Dendritic cell treated with granulocyte-macrophage colony-stimulating factor and Interleukin-4, amounts not matched to agents 40 ng/mL and 50 ng/mL, for 4 days (primary cell): ENCODE data around the gene PPP1CA.

Experiments used
- H3K27ac Mint-ChIP-seq: one replicate; pipeline ENCODE4 v1.8.0; 2022; ENCODE audit warnings: mild to moderate bottlenecking, mixed read lengths
- H3K27me3 Mint-ChIP-seq: one replicate; pipeline ENCODE4 v1.8.0; 2022; ENCODE audit warnings: mild to moderate bottlenecking, mixed read lengths
- H3K36me3 Mint-ChIP-seq: one replicate; pipeline ENCODE4 v1.8.0; 2022; ENCODE audit warnings: low read depth, mixed read lengths
- H3K4me1 Mint-ChIP-seq: one replicate; pipeline ENCODE4 v1.8.0; 2022; ENCODE audit warnings: low read depth, mixed read lengths
- H3K4me3 Mint-ChIP-seq: one replicate; pipeline ENCODE4 v1.8.0; 2022; ENCODE audit warnings: mild to moderate bottlenecking, moderate library complexity, mixed read lengths
- H3K9me3 Mint-ChIP-seq: one replicate; pipeline ENCODE4 v1.8.0; 2022; ENCODE audit warnings: mixed read lengths
- intact Hi-C: fragments of 100-400 bp; cut with micrococcal nuclease; formaldehyde crosslinking; loops from one replicate; pipeline ENCODE4 v1.15.0; 2022

PPP1CA gene

DNA sequence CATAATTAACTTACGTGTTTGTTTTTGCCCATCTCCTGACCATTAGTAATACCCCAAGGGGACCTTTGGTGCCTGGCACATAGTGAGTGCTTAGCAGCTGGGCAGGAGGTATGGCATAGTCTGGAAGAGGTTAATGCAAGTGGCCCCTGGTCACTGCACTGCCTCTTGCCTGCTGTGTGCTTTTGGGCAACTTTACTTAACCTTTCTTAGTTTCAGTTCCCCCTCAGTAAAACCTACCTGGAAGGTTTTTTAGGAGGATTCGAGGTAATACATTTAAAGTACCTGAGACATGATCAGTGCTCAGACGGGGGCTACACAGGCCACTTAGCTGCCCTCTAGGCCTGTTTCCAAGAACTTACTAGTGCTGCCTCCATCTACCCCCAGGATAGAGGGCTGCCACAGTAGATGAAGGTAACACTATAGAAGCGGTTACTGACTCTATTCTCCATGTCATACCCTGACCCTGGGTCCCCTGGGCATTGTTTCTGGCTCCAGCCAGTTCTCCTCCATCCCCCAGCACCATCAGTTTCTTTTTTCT, 51.7 kb downstream of the PPP1CA start:
- H3K27ac Mint-ChIP-seq: peak overlapping the region; percentile 1
- intact Hi-C loops: loop anchor here (10.0 kb wide), 1 partner anchor 235 kb away; the partner anchor contains the start of gene GSTP1

DNA sequence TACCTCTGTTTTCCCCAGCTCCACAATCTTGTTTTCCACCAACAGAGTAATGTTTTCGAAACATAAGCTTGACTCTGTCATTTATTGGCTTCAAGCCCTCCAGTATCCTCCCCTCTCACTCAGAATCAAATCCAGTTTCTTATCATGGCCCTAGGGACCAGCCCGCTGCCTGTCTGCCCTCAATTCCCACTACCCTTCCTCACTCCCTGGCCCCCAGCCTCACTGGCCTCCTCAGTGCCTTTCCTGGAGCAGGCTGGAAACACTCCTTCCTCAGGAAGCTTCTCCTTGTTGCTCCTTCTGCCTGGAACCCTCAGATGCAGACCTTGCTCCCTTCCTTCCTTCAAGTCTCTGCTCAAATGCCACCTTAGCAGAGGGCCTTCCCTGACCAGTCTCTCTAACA, 52.2 kb downstream of the PPP1CA start:
- H3K36me3 Mint-ChIP-seq: peaks cover 22% of the 10 kb centered on the region
- H3K27me3 Mint-ChIP-seq: no peaks in the 10 kb centered on the region
- intact Hi-C loops: no loop called here
- peak overlapping the region; percentile 1 for H3K27ac Mint-ChIP-seq
- H3K4me3 Mint-ChIP-seq: no peak overlapping the region
- H3K9me3 Mint-ChIP-seq: no peaks in the 10 kb centered on the region
- peaks cover 51% of the 10 kb centered on the region for H3K4me1 Mint-ChIP-seq

More for the DNA sequence above, 51.7 kb downstream of the PPP1CA start:
- H3K27me3 Mint-ChIP-seq: no peaks in the 10 kb centered on the region
- H3K4me3 Mint-ChIP-seq: no peak overlapping the region
- H3K4me1 Mint-ChIP-seq: peaks cover 53% of the 10 kb centered on the region
- no peaks in the 10 kb centered on the region for H3K9me3 Mint-ChIP-seq
- H3K36me3 Mint-ChIP-seq: peaks cover 22% of the 10 kb centered on the region

GRCh38 chr11:67349036-67349435, 52.6 kb downstream of the PPP1CA start:
- Mint-ChIP-seq H3K36me3 (peaks cover 22% of the 10 kb centered on the region), H3K27ac (peak overlapping the region; percentile 1), H3K4me1 (peaks cover 51% of the 10 kb centered on the region), H3K27me3 (no peaks in the 10 kb centered on the region), H3K4me3 (no peak overlapping the region), H3K9me3 (no peaks in the 10 kb centered on the region)
- intact Hi-C loops: no loop called here
